ENCODE data around the gene TNNT2. TPM values are rescaled to one million over a fixed set of nuclear protein-coding genes. Genes with fewer than 3 reads are reported as not detected.

TNNT2 gene
- total and polyA plus RNA-seq, 2 donors (not counting 3 experiments of a cell fraction or from before 2014, with no cell fraction given), result not detected

DNA sequence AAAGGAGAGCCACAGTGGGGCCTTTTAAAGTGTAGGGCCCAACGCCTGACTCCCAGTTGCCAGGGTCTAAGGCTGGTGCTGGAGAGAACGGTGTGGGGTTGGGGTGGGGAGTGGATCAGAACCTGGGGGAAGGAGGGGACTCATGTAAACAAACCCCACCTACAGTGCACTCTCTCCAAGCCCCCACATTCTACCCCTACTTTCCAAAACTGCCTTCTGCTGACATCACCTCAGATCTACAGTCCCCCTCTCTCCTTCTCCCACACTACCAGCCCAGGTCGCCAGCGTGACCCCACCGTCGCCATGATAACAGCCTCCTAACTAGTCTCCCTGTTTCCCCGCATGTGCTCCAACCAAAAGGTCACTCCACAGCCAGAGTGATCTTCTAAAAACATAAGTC, 26.6 kb downstream of the TNNT2 start:
- Histone ChIP-seq H3K79me2 (ENCODE audit: control insufficient read depth, insufficient read depth, low read length) (no peaks in the 10 kb centered on the region), H3K36me3 (ENCODE audit: control insufficient read depth in 2 of 2, extremely low read depth in 1 of 2, insufficient read depth in 2 of 2, low read length in 2 of 2) (no peaks in the 10 kb centered on the region), H3K27me3 (ENCODE audit: control insufficient read depth in 2 of 2, insufficient read depth in 2 of 2, low read length in 2 of 2) (peaks cover 0 to 7% of the 10 kb centered on the region in 2 experiments), H3K4me3 (replicated peaks in 1 of 3; ENCODE audit: insufficient read depth in 1 of 3, low read depth in 1 of 3, low read length in 3 of 3) (no peak overlapping the region), H3K4me2 (ENCODE audit: insufficient read depth, low read length) (no peak overlapping the region), H2AFZ (ENCODE audit: low read depth, low read length) (no peak overlapping the region), H3K9me1 (replicated peaks; ENCODE audit: control insufficient read depth, extremely low read depth, insufficient read depth, low read length) (no peaks in the 10 kb centered on the region), H3K9ac (replicated peaks; ENCODE audit: extremely low read depth, insufficient read depth, low read length) (no peak overlapping the region), H4K20me1 (replicated peaks; ENCODE audit: control insufficient read depth, extremely low read depth, insufficient read depth, low read length) (no peaks in the 10 kb centered on the region), H3K4me1 (ENCODE audit: control insufficient read depth, extremely low read depth, insufficient read depth, low read length) (no peaks in the 10 kb centered on the region), H3K9me3 (replicated peaks; ENCODE audit: control insufficient read depth, insufficient read depth, low read length) (no peaks in the 10 kb centered on the region), H3K27ac (ENCODE audit: insufficient read depth, low read depth, low read length) (no peak overlapping the region)
- ChIA-PET POLR2A (no interaction called here), CTCF (interaction anchor here (1.2 to 3.4 kb wide), 2 partner anchors 9 to 162 kb away, joined by 3 to 36 read pairs; no protein-coding TSS in a partner anchor)
- TF ChIP-seq GATA2 (IDR thresholded peaks at IDR 0.05; ENCODE audit: insufficient read depth, insufficient read length, low read depth, low read length) (no peak), FOS (IDR thresholded peaks at IDR 0.05; ENCODE audit: borderline replicate concordance, insufficient read depth, low read length) (no peak), CTCF (IDR thresholded peaks at IDR 0.05; ENCODE audit: extremely low read depth in 1 of 2, insufficient read depth in 1 of 2, low read depth in 1 of 2, low read length in 2 of 2) (no peak), JUN (IDR thresholded peaks at IDR 0.05; ENCODE audit: borderline replicate concordance, insufficient read depth, insufficient read length, low read depth) (no peak), POLR2AphosphoS5 (IDR thresholded peaks at IDR 0.05; ENCODE audit: insufficient read depth, low read depth, low read length) (no peak), POLR2A (IDR thresholded peaks at IDR 0.05; ENCODE audit: low read depth, low read length) (no peak), EZH2 (IDR thresholded peaks at IDR 0.05; ENCODE audit: borderline replicate concordance, low read depth, low read length, severe bottlenecking) (no peak), MYC (IDR thresholded peaks at IDR 0.05; ENCODE audit: low read depth, low read length) (no peak)
- TF ChIP-seq, protein P1, sequence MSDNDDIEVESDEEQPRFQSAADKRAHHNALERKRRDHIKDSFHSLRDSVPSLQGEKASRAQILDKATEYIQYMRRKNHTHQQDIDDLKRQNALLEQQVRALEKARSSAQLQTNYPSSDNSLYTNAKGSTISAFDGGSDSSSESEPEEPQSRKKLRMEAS (IDR thresholded peaks at IDR 0.05; ENCODE audit: insufficient read depth, insufficient read length), result no peak
- DNase-seq (ENCODE audit: low read depth, low spot score) (no peak), FAIRE-seq (no peak)
- intact Hi-C loops (cut with micrococcal nuclease) (no loop called here), dilution Hi-C loops (cut with MboI; ENCODE audit: extremely low pct_ligation_motif_present, low sequenced_read_pairs) (no loop called here)
- no TSS peak for BruUV-seq (replicated peaks)

All from endothelial cell of umbilical vein (primary cell).